ENCODE measurements around the gene ZNF622. TPM values are rescaled to one million over a fixed set of nuclear protein-coding genes. Genes with fewer than 3 reads are reported as not detected.
A peak's percentile ranks its signal among the peaks of the same experiment; 100 is the strongest.
"Not testable (repeated sequence)": the region's sequence is repeated elsewhere in the genome, so short reads cannot be mapped to it uniquely, and the experiment has no call there.

ZNF622 gene
- total RNA-seq, 1 experiment from 2014 or later, result 54.4 TPM

- Histone ChIP-seq H3K36me3 (ENCODE audit: low read depth) (no peaks in the 10 kb centered on the region), H2AFZ (no peak overlapping the region), H3K4me3 (no peak overlapping the region), H3K27me3 (ENCODE audit: insufficient read depth, low read depth) (peaks cover 48% of the 10 kb centered on the region), H3K4me1 (replicated peaks; ENCODE audit: insufficient read depth) (no peaks in the 10 kb centered on the region), H3K4me2 (no peak overlapping the region), H3F3A (ENCODE audit: insufficient read depth, low read depth) (no peaks in the 10 kb centered on the region), H3K79me2 (ENCODE audit: low read depth) (no peaks in the 10 kb centered on the region), H3K9me3 (ENCODE audit: insufficient read depth, low read depth) (no peaks in the 10 kb centered on the region), H3K27ac (no peak overlapping the region), H3K9me2 (ENCODE audit: insufficient read depth) (no peaks in the 10 kb centered on the region), H4K20me1 (ENCODE audit: insufficient read depth) (0 out of 2 replicates have a peak, but pooled peaks cover 2% of the 10 kb centered on the region)
- no peak for DNase-seq
- ChIA-PET POLR2A (ENCODE audit: unreplicated experiment) (no interaction called here), CTCF (interaction anchor here (0.6 to 1.3 kb wide), 3 partner anchors 18 to 637 kb away, joined by 4 to 8 read pairs (median 4); no protein-coding TSS in a partner anchor)
- no TSS peak for BruUV-seq (replicated peaks)
- intact Hi-C loops (cut with micrococcal nuclease; ENCODE audit: unreplicated experiment), result no loop called here
- TF ChIP-seq EZH2 (IDR thresholded peaks at IDR 0.05; ENCODE audit: low read depth), result no peak
- TF ChIP-seq CTCF (conservative IDR thresholded peaks at IDR 0.05), result peak; percentile 55; the same call in 1 of the 2 replicates
Observed at GRCh38 chr5:16437977-16438376, 27.6 kb downstream of the ZNF622 start.

GRCh38 chr5:16436065-16436682, 29.4 kb downstream of the ZNF622 start:
- intact Hi-C loops (cut with micrococcal nuclease; ENCODE audit: unreplicated experiment); H3K4me1 ChIP-seq (replicated peaks; ENCODE audit: insufficient read depth); POLR2A ChIA-PET (ENCODE audit: unreplicated experiment): not testable (repeated sequence)

GRCh38 chr5:16431490-16431889, 34.1 kb downstream of the ZNF622 start:
- no peaks in the 10 kb centered on the region for H3K9me3 ChIP-seq (ENCODE audit: insufficient read depth, low read depth)
- intact Hi-C loops (cut with micrococcal nuclease; ENCODE audit: unreplicated experiment), result no loop called here
- no peak overlapping the region for H3K27ac ChIP-seq
- ChIA-PET POLR2A (ENCODE audit: unreplicated experiment) (no interaction called here), CTCF (no interaction called here)
- H4K20me1 ChIP-seq (ENCODE audit: insufficient read depth), result no peaks in the 10 kb centered on the region
- H3K9me2 ChIP-seq (ENCODE audit: insufficient read depth), result no peaks in the 10 kb centered on the region
- H3K79me2 ChIP-seq (ENCODE audit: low read depth), result no peaks in the 10 kb centered on the region
- BruUV-seq (replicated peaks), result no TSS peak
- H3F3A ChIP-seq (ENCODE audit: insufficient read depth, low read depth), result no peaks in the 10 kb centered on the region
- no peak overlapping the region for H3K4me2 ChIP-seq
- TF ChIP-seq EZH2 (IDR thresholded peaks at IDR 0.05; ENCODE audit: low read depth), result no peak
- no peak for TF ChIP-seq CTCF (conservative IDR thresholded peaks at IDR 0.05)
- no peak overlapping the region for H3K4me3 ChIP-seq
- H3K4me1 ChIP-seq (replicated peaks; ENCODE audit: insufficient read depth), result no peaks in the 10 kb centered on the region
- H3K36me3 ChIP-seq (ENCODE audit: low read depth), result no peaks in the 10 kb centered on the region
- no peak for DNase-seq
- no peak overlapping the region for H2AFZ ChIP-seq
- peaks cover 93% of the 10 kb centered on the region for H3K27me3 ChIP-seq (ENCODE audit: insufficient read depth, low read depth)

More at GRCh38 chr5:16436065-16436682, 29.4 kb downstream of the ZNF622 start:
- H2AFZ ChIP-seq; H3K4me2 ChIP-seq; DNase-seq; H3K36me3 ChIP-seq (ENCODE audit: low read depth); H3K9me3 ChIP-seq (ENCODE audit: insufficient read depth, low read depth); H3K79me2 ChIP-seq (ENCODE audit: low read depth); H3K9me2 ChIP-seq (ENCODE audit: insufficient read depth); CTCF ChIA-PET; H4K20me1 ChIP-seq (ENCODE audit: insufficient read depth); BruUV-seq (replicated peaks); H3K4me3 ChIP-seq; H3K27ac ChIP-seq; H3F3A ChIP-seq (ENCODE audit: insufficient read depth, low read depth): not testable (repeated sequence)
- H3K27me3 ChIP-seq (ENCODE audit: insufficient read depth, low read depth), result peaks cover 66% of the 10 kb centered on the region

Data from PC-9 (cell line).